A549 (cell line): Measurements from ENCODE around the gene NCAPD3. TPM values are rescaled to one million over a fixed set of nuclear protein-coding genes. Genes with fewer than 3 reads are reported as not detected.

Source experiments
- ATAC-seq, 2 experiments: fragments of 200-7000 bp in 1 of 2; fragments of >200 bp in 1 of 2; cut with Nextera tagmentation in 1 of 2; cut with Tn5 transposase in 1 of 2; 3 replicates each; pipeline versions ENCODE4 v1.8.0 to v1.9.1; 2018 to 2020; ENCODE audit warnings: mild to moderate bottlenecking in 1 of 2, moderate library complexity in 1 of 2
- CTCF ChIA-PET: fragments of 300-600 bp; sonication (Branson Sonifier 250); formaldehyde crosslinking; extraction: SDS; loops from one replicate; lab custom pipeline; 2021; ENCODE audit warnings: antibody characterized with exemption, inconsistent platforms; lab: Yijun Ruan, JAX
- POLR2A ChIA-PET: fragments of 350-600 bp; formaldehyde crosslinking; extraction: SDS; loops from one replicate; lab custom pipeline; 2021; ENCODE audit warnings: antibody characterized with exemption, inconsistent platforms; lab: Yijun Ruan, JAX
- DNase-seq, 2 experiments: peaks; one replicate each; pipeline versions ENCODE4 v3.0.0 to v3.0.0-alpha.2; 2011 to 2016; ENCODE audit warnings: low read depth in 1 of 2, low spot score in 1 of 2
- FAIRE-seq: peaks from 2 replicates; lab custom pipeline; 2011; peaks lifted over from hg19 to GRCh38; lab: Jason Lieb, UNC
- H3K27ac ChIP-seq, 2 experiments: fragments of >200 bp; sonication (Bioruptor Twin); formaldehyde crosslinking; 3 replicates each; pipeline ENCODE4 v1.5.1; 2016 to 2017
- H3K4me1 ChIP-seq: fragments of >200 bp; sonication (Bioruptor Twin); formaldehyde crosslinking; 3 replicates; pipeline ENCODE4 v1.6.1; 2016
- H3K4me2 ChIP-seq: fragments of >200 bp; sonication (Bioruptor Twin); formaldehyde crosslinking; 3 replicates; pipeline ENCODE4 v1.6.1; 2016
- H3K4me3 ChIP-seq: fragments of >200 bp; sonication (Bioruptor Twin); formaldehyde crosslinking; 3 replicates; pipeline ENCODE4 v1.5.1; 2016
- H3K9me3 ChIP-seq: fragments of >200 bp; sonication (Bioruptor Twin); formaldehyde crosslinking; 3 replicates; pipeline ENCODE4 v1.6.1; 2016
- CBX2 ChIP-seq: fragments of 200-600 bp; sonication (generic); IDR thresholded peaks from 2 replicates; pipeline ENCODE4 v1.6.1; 2016; ENCODE audit warnings: low read depth, mild to moderate bottlenecking, borderline replicate concordance
- CHD2 ChIP-seq: fragments of 150-350 bp; IDR thresholded peaks from 2 replicates; pipeline ENCODE4 v1.6.1; 2014; ENCODE audit warnings: low read length; ENCODE audit not compliant: partially characterized antibody
- CTCF ChIP-seq: fragments of >200 bp; sonication (Bioruptor Twin); formaldehyde crosslinking; IDR thresholded peaks from 3 replicates; pipeline ENCODE4 v1.5.1; 2016
- E2F6 ChIP-seq: IDR thresholded peaks from 2 replicates; pipeline ENCODE4 v1.6.1; 2012; ENCODE audit warnings: low read depth, borderline replicate concordance
- EHF ChIP-seq: fragments of 250-450 bp; sonication (Bioruptor Pico); IDR thresholded peaks from 2 replicates; pipeline ENCODE4 v1.5.0; 2020; ENCODE audit warnings: mild to moderate bottlenecking
- EP300 ChIP-seq, 2 experiments: fragments of >200 bp; sonication (Bioruptor Twin); formaldehyde crosslinking; IDR thresholded peaks; 2 replicates in 1 of 2; 3 replicates in 1 of 2; pipeline ENCODE4 v1.6.1; 2016 to 2017
- ESRRA ChIP-seq: fragments of 150-350 bp; IDR thresholded peaks from 2 replicates; pipeline ENCODE4 v1.6.1; 2014; ENCODE audit warnings: mild to moderate bottlenecking, low read length, borderline replicate concordance
- FOXS1 ChIP-seq: fragments of 250-450 bp; sonication (Bioruptor Pico); IDR thresholded peaks from 2 replicates; pipeline ENCODE4 v1.5.0; 2020; ENCODE audit warnings: mild to moderate bottlenecking, moderate library complexity
- GATA3 ChIP-seq: IDR thresholded peaks from 2 replicates; pipeline ENCODE4 v1.6.1; 2012; ENCODE audit warnings: borderline replicate concordance
- HMGXB4 ChIP-seq: fragments of 250-450 bp; sonication (Bioruptor Pico); IDR thresholded peaks from 2 replicates; pipeline ENCODE4 v1.5.0; 2021; ENCODE audit warnings: mild to moderate bottlenecking, moderate library complexity, borderline replicate concordance
- KDM1A ChIP-seq: fragments of 200-600 bp; sonication (generic); IDR thresholded peaks from 2 replicates; pipeline ENCODE4 v1.6.1; 2016; ENCODE audit warnings: low read depth, mild to moderate bottlenecking
- KDM5A ChIP-seq: fragments of 200-600 bp; sonication (generic); IDR thresholded peaks from 2 replicates; pipeline ENCODE4 v1.6.1; 2016; ENCODE audit warnings: antibody characterized with exemption, mild to moderate bottlenecking
- MAFK ChIP-seq: fragments of 450-650 bp; IDR thresholded peaks from 2 replicates; pipeline ENCODE4 v1.6.1; 2014; ENCODE audit not compliant: partially characterized antibody
- MYC ChIP-seq: IDR thresholded peaks from 2 replicates; pipeline ENCODE4 v1.6.1; 2012; ENCODE audit warnings: mild to moderate bottlenecking, inconsistent platforms, low read length, improper control_type of control experiment, borderline replicate concordance
- NFE2L2 ChIP-seq: fragments of 150-350 bp; conservative IDR thresholded peaks from 2 replicates; pipeline ENCODE4 v1.6.1; 2014; ENCODE audit warnings: low read length
- NPAS2 ChIP-seq: fragments of 250-450 bp; sonication (Bioruptor Pico); IDR thresholded peaks from 2 replicates; pipeline ENCODE4 v1.8.0; 2022; ENCODE audit warnings: mild to moderate bottlenecking, moderate library complexity, borderline replicate concordance
- NR3C1 ChIP-seq: fragments of >200 bp; sonication (Bioruptor Twin); formaldehyde crosslinking; IDR thresholded peaks from 3 replicates; pipeline ENCODE4 v1.6.1; 2017
- POLR2A ChIP-seq: IDR thresholded peaks from 2 replicates; pipeline ENCODE4 v1.6.1; 2012; ENCODE audit warnings: mild to moderate bottlenecking, low read length
- POLR2AphosphoS2 ChIP-seq: conservative IDR thresholded peaks from 2 replicates; pipeline ENCODE4 v1.6.1; 2012; ENCODE audit warnings: low read length, improper control_type of control experiment, inconsistent platforms
- REST ChIP-seq: fragments of 200-600 bp; sonication (generic); IDR thresholded peaks from 2 replicates; pipeline ENCODE4 v1.6.1; 2016; ENCODE audit warnings: antibody characterized with exemption, mild to moderate bottlenecking, moderate library complexity
- RNF2 ChIP-seq: fragments of 200-600 bp; sonication (generic); IDR thresholded peaks from 2 replicates; pipeline ENCODE4 v1.6.1; 2016; ENCODE audit warnings: low read depth, mild to moderate bottlenecking, antibody characterized with exemption, moderate library complexity, borderline replicate concordance
- SREBF2 ChIP-seq: fragments of 450-650 bp; IDR thresholded peaks from 2 replicates; pipeline ENCODE4 v1.6.1; 2014; ENCODE audit warnings: mild to moderate bottlenecking, moderate library complexity
- TFCP2L1 ChIP-seq: fragments of 250-450 bp; sonication (Bioruptor Pico); IDR thresholded peaks from 2 replicates; pipeline ENCODE4 v1.5.0; 2021; ENCODE audit warnings: mild to moderate bottlenecking
- USF2 ChIP-seq: fragments of 450-650 bp; IDR thresholded peaks from 2 replicates; pipeline ENCODE4 v1.6.1; 2014; ENCODE audit warnings: antibody characterized with exemption
- ZNF302 ChIP-seq: fragments of 250-450 bp; sonication (Bioruptor Pico); IDR thresholded peaks from 2 replicates; pipeline ENCODE4 v1.9.0; 2021; ENCODE audit warnings: inconsistent platforms, mild to moderate bottlenecking, moderate library complexity
- WGBS: methylation state at CpG from one replicate; pipeline ENCODE4 v1.1.6; 2017; ENCODE audit errors: missing lambda C conversion rate; 5-methylcytosine and 5-hydroxymethylcytosine counted together
- polyA plus RNA-seq, 4 experiments: library from polyadenylated mRNA; depleted of rRNA in 3 of 4; stranded (reverse); fragments of >200 nt; fragmentation: RNase III in 1 of 4; extraction: RNeasy Plus Mini Kit Qiagen cat#74134 plus additional on column Dnase treatment in 1 of 4; gene quantifications; 2 replicates in 3 of 4; 3 replicates in 1 of 4; pipeline ENCODE4 v1.2.3, GENCODE V29; 2011 to 2017

The NCAPD3 gene
- polyA plus RNA-seq, 2 of the 4 experiments (the other 2 are of a cell fraction) = 26.6 to 36.0 TPM

GRCh38 chr11:134139303-134139872 lies 84.4 kb downstream of the NCAPD3 start:
- no peak overlapping the region for H3K4me3 ChIP-seq
- TF ChIP-seq ESRRA = no peak
- H3K27ac ChIP-seq = no peak overlapping the region
- no peak overlapping the region for H3K4me2 ChIP-seq
- 43% methylated on average over 12 of the region's 12 CpGs for WGBS
- CTCF ChIA-PET = interaction anchor here (1.2 to 2.7 kb wide), 2 partner anchors 88 to 212 kb away, joined by 3 to 12 read pairs; no protein-coding TSS in a partner anchor
- ATAC-seq (peak in 1 of 2 experiments; percentile 38; a peak in 3 of 6 replicates), FAIRE-seq (no peak), DNase-seq (no peak)
- H3K4me1 ChIP-seq = no peaks in the 10 kb centered on the region
- H3K9me3 ChIP-seq = peaks cover 17% of the 10 kb centered on the region; the same call in 1 of the 3 replicates
- POLR2A ChIA-PET = no interaction called here

- FAIRE-seq (no peak), ATAC-seq (no peak), DNase-seq (no peak)
- Histone ChIP-seq H3K4me3 (no peak overlapping the region), H3K4me1 (no peaks in the 10 kb centered on the region), H3K9me3 (peaks cover 13% of the 10 kb centered on the region; the same call in 1 of the 3 replicates), H3K27ac (no peak overlapping the region), H3K4me2 (no peak overlapping the region)
- CTCF ChIA-PET = interaction anchor here (1.2 to 2.7 kb wide), 2 partner anchors 87 to 211 kb away, joined by 3 to 12 read pairs; no protein-coding TSS in a partner anchor
- POLR2A ChIA-PET = no interaction called here
- TF ChIP-seq USF2 (no peak), EHF (CRISPR knock-in tag) (no peak), CHD2 (no peak), SREBF2 (no peak), NR3C1 (no peak), POLR2A (no peak), CBX2 (no peak), EP300 (IDR thresholded peaks at IDR 0.05) (no peak), CTCF (no peak), ZNF302 (CRISPR knock-in tag) (no peak), MAFK (no peak), MYC (no peak)
- 53% methylated on average over 6 of the region's 9 CpGs for WGBS
Measured at GRCh38 chr11:134138376-134138775, 85.4 kb downstream of the NCAPD3 start.

DNA sequence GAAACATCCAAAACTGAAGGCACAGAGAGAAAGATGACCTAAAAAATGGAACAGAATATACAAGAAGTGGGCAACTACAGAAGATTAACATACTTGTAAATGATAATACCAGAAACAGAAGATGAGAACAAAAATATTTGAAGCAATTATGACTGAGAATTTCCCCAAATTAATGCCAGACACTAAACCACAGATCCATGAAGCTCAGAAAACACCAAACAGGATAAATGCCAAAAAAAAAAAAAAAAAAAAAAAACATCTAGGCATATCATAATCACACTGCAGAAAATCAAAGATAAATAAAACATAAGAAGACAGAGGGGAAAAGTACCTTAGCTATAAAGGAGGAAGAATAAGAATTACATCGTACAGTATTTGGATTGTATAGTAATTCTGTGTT lies 89.6 kb downstream of the NCAPD3 start:
- no peak overlapping the region for H3K4me2 ChIP-seq
- no peak for ATAC-seq
- H3K9me3 ChIP-seq = 0 out of 3 replicates have a peak, but pooled peaks cover 12% of the 10 kb centered on the region
- 0% methylated on average over 1 of the region's 1 CpG for WGBS
- no peaks in the 10 kb centered on the region for H3K4me1 ChIP-seq
- no peak overlapping the region for H3K27ac ChIP-seq
- no peak overlapping the region for H3K4me3 ChIP-seq
- ChIA-PET POLR2A (no interaction called here), CTCF (no interaction called here)
- no peak for FAIRE-seq
- no peak for DNase-seq
- no peak for TF ChIP-seq NFE2L2
- no peak for TF ChIP-seq KDM5A
- TF ChIP-seq GATA3 = no peak
- no peak for TF ChIP-seq EHF (CRISPR knock-in tag)
- TF ChIP-seq REST = no peak
- TF ChIP-seq TFCP2L1 (CRISPR knock-in tag) = no peak
- no peak for TF ChIP-seq HMGXB4 (CRISPR knock-in tag)
- no peak for TF ChIP-seq MYC
- TF ChIP-seq KDM1A = no peak
- no peak for TF ChIP-seq NR3C1
- no peak for TF ChIP-seq FOXS1 (CRISPR knock-in tag)
- no peak for TF ChIP-seq NPAS2 (CRISPR knock-in tag)
- no peak for TF ChIP-seq RNF2
- TF ChIP-seq E2F6 = no peak
- TF ChIP-seq POLR2AphosphoS2 = no peak
